Uterus (tissue), 2 donors: ENCODE measurements around the gene TNNI3K.

Source experiments
- POLR2A ChIP-seq, 2 donors: fragments of 450-650 bp; IDR thresholded peaks; one replicate each; pipeline ENCODE4 v1.6.1; 2016; ENCODE audit warnings: antibody characterized with exemption in 2 of 2, mild to moderate bottlenecking in 1 of 2, moderate library complexity in 1 of 2
- TF ChIP-seq, protein P1 (sequence below), 4 experiments: fragments of 200-600 bp in 2 of 4; fragments of 450-650 bp in 2 of 4; sonication (generic) in 2 of 4; IDR thresholded peaks; one replicate each; pipeline ENCODE4 v1.5.1; 2016 to 2019; ENCODE audit warnings: antibody characterized with exemption in 4 of 4, mild to moderate bottlenecking in 2 of 4, moderate library complexity in 1 of 4

DNA sequence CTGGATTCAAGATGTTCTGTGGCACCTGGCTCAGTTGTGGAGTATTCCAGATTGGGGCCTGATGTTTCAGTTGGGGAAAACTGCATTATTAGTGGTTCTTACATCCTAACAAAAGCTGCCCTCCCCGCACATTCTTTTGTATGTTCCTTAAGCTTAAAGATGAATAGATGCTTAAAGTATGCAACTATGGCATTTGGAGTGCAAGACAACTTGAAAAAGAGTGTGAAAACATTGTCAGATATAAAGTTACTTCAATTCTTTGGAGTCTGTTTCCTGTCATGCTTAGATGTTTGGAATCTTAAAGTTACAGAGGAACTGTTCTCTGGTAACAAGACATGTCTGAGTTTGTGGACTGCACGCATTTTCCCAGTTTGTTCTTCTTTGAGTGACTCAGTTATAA, 29.9 kb upstream of the TNNI3K start:
- TF ChIP-seq, protein P1, sequence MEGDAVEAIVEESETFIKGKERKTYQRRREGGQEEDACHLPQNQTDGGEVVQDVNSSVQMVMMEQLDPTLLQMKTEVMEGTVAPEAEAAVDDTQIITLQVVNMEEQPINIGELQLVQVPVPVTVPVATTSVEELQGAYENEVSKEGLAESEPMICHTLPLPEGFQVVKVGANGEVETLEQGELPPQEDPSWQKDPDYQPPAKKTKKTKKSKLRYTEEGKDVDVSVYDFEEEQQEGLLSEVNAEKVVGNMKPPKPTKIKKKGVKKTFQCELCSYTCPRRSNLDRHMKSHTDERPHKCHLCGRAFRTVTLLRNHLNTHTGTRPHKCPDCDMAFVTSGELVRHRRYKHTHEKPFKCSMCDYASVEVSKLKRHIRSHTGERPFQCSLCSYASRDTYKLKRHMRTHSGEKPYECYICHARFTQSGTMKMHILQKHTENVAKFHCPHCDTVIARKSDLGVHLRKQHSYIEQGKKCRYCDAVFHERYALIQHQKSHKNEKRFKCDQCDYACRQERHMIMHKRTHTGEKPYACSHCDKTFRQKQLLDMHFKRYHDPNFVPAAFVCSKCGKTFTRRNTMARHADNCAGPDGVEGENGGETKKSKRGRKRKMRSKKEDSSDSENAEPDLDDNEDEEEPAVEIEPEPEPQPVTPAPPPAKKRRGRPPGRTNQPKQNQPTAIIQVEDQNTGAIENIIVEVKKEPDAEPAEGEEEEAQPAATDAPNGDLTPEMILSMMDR (IDR thresholded peaks at IDR 0.05), result no peak
- no peak for TF ChIP-seq POLR2A (IDR thresholded peaks at IDR 0.05)
